WTC11 (cell line): ENCODE measurements around the gene FGF14.
A peak's percentile ranks its signal among the peaks of the same experiment; 100 is the strongest.

Source experiments
- GRHL2 ChIP-seq: fragments of 250-450 bp; sonication (Bioruptor Pico); IDR thresholded peaks from 2 replicates; pipeline ENCODE4 v1.8.0; 2022; ENCODE audit warnings: mild to moderate bottlenecking, moderate library complexity; ENCODE audit not compliant: insufficient replicate concordance, severe bottlenecking
- MAX ChIP-seq: sonication (generic); formaldehyde crosslinking; IDR thresholded peaks from 2 replicates; pipeline ENCODE4 v1.8.0; 2022; ENCODE audit warnings: mild to moderate bottlenecking, missing genetic modification reagents
- PRDM15 ChIP-seq: sonication (generic); formaldehyde crosslinking; IDR thresholded peaks from 2 replicates; pipeline ENCODE4 v1.8.0; 2022; ENCODE audit warnings: missing genetic modification reagents
- RELA ChIP-seq: sonication (generic); formaldehyde crosslinking; IDR thresholded peaks from 2 replicates; pipeline ENCODE4 v1.8.1; 2022; ENCODE audit warnings: missing genetic modification reagents, mild to moderate bottlenecking, borderline replicate concordance
- USF1 ChIP-seq: sonication (generic); formaldehyde crosslinking; IDR thresholded peaks from 2 replicates; pipeline ENCODE4 v1.8.0; 2022; ENCODE audit warnings: mild to moderate bottlenecking, missing genetic modification reagents
- TF ChIP-seq, protein P1 (sequence below): fragments of 200-600 bp; IDR thresholded peaks from 2 replicates; pipeline ENCODE4 v1.8.0; 2022; ENCODE audit warnings: antibody characterized with exemption
- TF ChIP-seq, protein P2 (sequence below): sonication (generic); formaldehyde crosslinking; conservative IDR thresholded peaks from 2 replicates; pipeline ENCODE4 v1.8.1; 2022; ENCODE audit warnings: mild to moderate bottlenecking, missing genetic modification reagents
- TF ChIP-seq, protein P3 (sequence below): fragments of 250-450 bp; sonication (Bioruptor Pico); IDR thresholded peaks from 2 replicates; pipeline ENCODE4 v1.9.0; 2021; ENCODE audit warnings: moderate library complexity, mild to moderate bottlenecking, inconsistent platforms, borderline replicate concordance

DNA sequence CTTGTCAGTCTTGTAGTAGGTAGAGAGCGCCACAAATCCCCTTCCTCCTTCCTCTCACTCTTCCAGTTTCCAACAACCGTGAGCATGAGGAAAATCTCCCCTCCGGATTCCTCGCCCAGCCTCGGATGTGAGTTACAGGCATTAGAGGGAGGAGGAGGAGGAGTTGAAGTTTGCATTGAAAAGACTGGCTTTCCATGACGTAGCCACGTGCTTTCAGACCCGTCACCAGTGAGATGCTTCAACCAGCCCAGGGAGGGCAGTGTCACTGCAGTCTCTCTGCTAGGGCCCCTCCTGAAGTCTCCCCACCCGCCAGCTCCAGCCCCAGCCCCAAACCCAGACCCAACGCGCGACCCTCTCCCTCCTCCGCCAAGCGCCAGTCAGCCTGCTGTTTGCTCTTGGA lies 442 bp upstream of the FGF14 start:
- TF ChIP-seq MAX (CRISPR knock-in tag) = peak; percentile 78
- TF ChIP-seq, protein P1, sequence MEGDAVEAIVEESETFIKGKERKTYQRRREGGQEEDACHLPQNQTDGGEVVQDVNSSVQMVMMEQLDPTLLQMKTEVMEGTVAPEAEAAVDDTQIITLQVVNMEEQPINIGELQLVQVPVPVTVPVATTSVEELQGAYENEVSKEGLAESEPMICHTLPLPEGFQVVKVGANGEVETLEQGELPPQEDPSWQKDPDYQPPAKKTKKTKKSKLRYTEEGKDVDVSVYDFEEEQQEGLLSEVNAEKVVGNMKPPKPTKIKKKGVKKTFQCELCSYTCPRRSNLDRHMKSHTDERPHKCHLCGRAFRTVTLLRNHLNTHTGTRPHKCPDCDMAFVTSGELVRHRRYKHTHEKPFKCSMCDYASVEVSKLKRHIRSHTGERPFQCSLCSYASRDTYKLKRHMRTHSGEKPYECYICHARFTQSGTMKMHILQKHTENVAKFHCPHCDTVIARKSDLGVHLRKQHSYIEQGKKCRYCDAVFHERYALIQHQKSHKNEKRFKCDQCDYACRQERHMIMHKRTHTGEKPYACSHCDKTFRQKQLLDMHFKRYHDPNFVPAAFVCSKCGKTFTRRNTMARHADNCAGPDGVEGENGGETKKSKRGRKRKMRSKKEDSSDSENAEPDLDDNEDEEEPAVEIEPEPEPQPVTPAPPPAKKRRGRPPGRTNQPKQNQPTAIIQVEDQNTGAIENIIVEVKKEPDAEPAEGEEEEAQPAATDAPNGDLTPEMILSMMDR = no peak
- TF ChIP-seq RELA (CRISPR knock-in tag) = no peak
- TF ChIP-seq GRHL2 (CRISPR knock-in tag) = no peak
- TF ChIP-seq, protein P2, sequence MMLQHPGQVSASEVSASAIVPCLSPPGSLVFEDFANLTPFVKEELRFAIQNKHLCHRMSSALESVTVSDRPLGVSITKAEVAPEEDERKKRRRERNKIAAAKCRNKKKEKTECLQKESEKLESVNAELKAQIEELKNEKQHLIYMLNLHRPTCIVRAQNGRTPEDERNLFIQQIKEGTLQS (CRISPR knock-in tag) = no peak
- TF ChIP-seq USF1 = peak; percentile 42; the same call in 1 of the 2 replicates
- TF ChIP-seq, protein P3, sequence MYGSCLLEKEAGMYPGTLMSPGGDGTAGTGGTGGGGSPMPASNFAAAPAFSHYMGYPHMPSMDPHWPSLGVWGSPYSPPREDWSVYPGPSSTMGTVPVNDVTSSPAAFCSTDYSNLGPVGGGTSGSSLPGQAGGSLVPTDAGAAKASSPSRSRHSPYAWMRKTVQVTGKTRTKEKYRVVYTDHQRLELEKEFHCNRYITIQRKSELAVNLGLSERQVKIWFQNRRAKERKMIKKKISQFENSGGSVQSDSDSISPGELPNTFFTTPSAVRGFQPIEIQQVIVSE = no peak
- no peak for TF ChIP-seq PRDM15
